SK-N-SH (cell line): ENCODE results near the gene ATP11A. TPM values are rescaled to one million over a fixed set of nuclear protein-coding genes. Genes with fewer than 3 reads are reported as not detected.

ENCODE experiments used
- CTCF ChIA-PET: fragments of 300-600, 350-600 bp; formaldehyde crosslinking; extraction: SDS; loops from one replicate; lab custom pipeline; 2021; lab: Yijun Ruan, JAX
- POLR2A ChIA-PET: fragments of 350-600 bp; sonication (Branson Sonifier 250); formaldehyde crosslinking; extraction: SDS; loops from one replicate; lab custom pipeline; 2020; ENCODE audit warnings: antibody characterized with exemption, inconsistent platforms; lab: Yijun Ruan, JAX
- DNase-seq: peaks from one replicate; pipeline ENCODE4 v3.0.0; 2012
- H2AFZ ChIP-seq: fragments of 200-600 bp; sonication (generic); 2 replicates; pipeline ENCODE4 v1.8.1; 2016; ENCODE audit warnings: antibody characterized with exemption, mild to moderate bottlenecking, low read depth
- H3F3A ChIP-seq: fragments of 200-600 bp; sonication (generic); replicated peaks from 2 replicates; pipeline ENCODE3; 2016; ENCODE audit warnings: antibody characterized with exemption, mild to moderate bottlenecking; ENCODE audit not compliant: insufficient read depth
- H3K27ac ChIP-seq, 2 experiments: fragments of 200-500 bp in 1 of 2; fragments of 200-600 bp in 1 of 2; sonication (Bioruptor generic) in 1 of 2; sonication (generic), shearing (Covaris generic) in 1 of 2; 2 replicates each; pipeline versions ENCODE4 v1.5.1 to v1.6.1; 2014 to 2016; ENCODE audit warnings: low read depth in 2 of 2, inconsistent platforms in 1 of 2, low read length in 1 of 2, mild to moderate bottlenecking in 1 of 2, mixed read lengths in 1 of 2
- H3K27me3 ChIP-seq: fragments of 200-600 bp; sonication (generic), shearing (Covaris generic); 2 replicates; pipeline ENCODE4 v1.6.1; 2016; ENCODE audit warnings: mixed run types; ENCODE audit not compliant: insufficient read depth
- H3K36me3 ChIP-seq, 2 experiments: fragments of 200-500 bp in 1 of 2; fragments of 200-600 bp in 1 of 2; sonication (Bioruptor generic) in 1 of 2; sonication (generic) in 1 of 2; replicated peaks in 1 of 2; 2 replicates each; pipeline versions ENCODE3 to v1.5.1; 2014 to 2016; ENCODE audit warnings: low read length in 1 of 2, mild to moderate bottlenecking in 1 of 2; ENCODE audit not compliant: insufficient read depth in 2 of 2, control insufficient read depth in 1 of 2
- H3K4me1 ChIP-seq, 2 experiments: fragments of 200-500 bp in 1 of 2; fragments of 200-600 bp in 1 of 2; sonication (Bioruptor generic) in 1 of 2; sonication (generic), shearing (Covaris generic) in 1 of 2; 2 replicates each; pipeline versions ENCODE4 v1.5.1 to v1.6.1; 2014 to 2016; ENCODE audit warnings: low read depth in 1 of 2, low read length in 1 of 2, mixed run types in 1 of 2; ENCODE audit not compliant: insufficient read depth in 2 of 2, control insufficient read depth in 1 of 2
- H3K4me2 ChIP-seq: fragments of 200-600 bp; sonication (generic), shearing (Covaris generic); 2 replicates; pipeline ENCODE4 v1.6.1; 2017; ENCODE audit warnings: mixed run types
- H3K4me3 ChIP-seq, 2 experiments: fragments of 200-500 bp in 1 of 2; fragments of 200-600 bp in 1 of 2; sonication (Bioruptor generic) in 1 of 2; sonication (generic), shearing (Covaris generic) in 1 of 2; 2 replicates each; pipeline versions ENCODE4 v1.5.1 to v1.8.1; 2014 to 2016; ENCODE audit warnings: low read depth in 2 of 2, inconsistent platforms in 1 of 2, low read length in 1 of 2, mild to moderate bottlenecking in 1 of 2, mixed read lengths in 1 of 2, moderate library complexity in 1 of 2
- H3K79me2 ChIP-seq: fragments of 200-600 bp; sonication (generic); 2 replicates; pipeline ENCODE4 v1.8.1; 2017; ENCODE audit warnings: mild to moderate bottlenecking; ENCODE audit not compliant: insufficient read depth
- H3K9ac ChIP-seq: fragments of 200-600 bp; sonication (generic); 2 replicates; pipeline ENCODE4 v1.6.1; 2017; ENCODE audit warnings: mixed run types
- H3K9me2 ChIP-seq: fragments of 200-600 bp; sonication (generic); 2 replicates; pipeline ENCODE4 v1.6.1; 2017; ENCODE audit warnings: mixed run types
- H3K9me3 ChIP-seq: fragments of 200-600 bp; sonication (generic); 2 replicates; pipeline ENCODE4 v1.6.1; 2017; ENCODE audit warnings: mixed run types, mild to moderate bottlenecking, moderate library complexity
- H4K20me1 ChIP-seq: fragments of 200-600 bp; sonication (generic); 2 replicates; pipeline ENCODE4 v1.6.1; 2017; ENCODE audit warnings: mild to moderate bottlenecking, mixed run types; ENCODE audit not compliant: insufficient read depth
- CHD2 ChIP-seq: fragments of 150-350 bp; IDR thresholded peaks from 2 replicates; pipeline ENCODE4 v1.6.1; 2018; ENCODE audit warnings: low read length; ENCODE audit not compliant: partially characterized antibody
- ELF1 ChIP-seq: IDR thresholded peaks from 2 replicates; pipeline ENCODE4 v1.4.0; 2012
- FOXJ3 ChIP-seq: sonication (generic); formaldehyde crosslinking; IDR thresholded peaks from 2 replicates; pipeline ENCODE4 v1.5.1; 2020; ENCODE audit warnings: mild to moderate bottlenecking, missing genetic modification reagents
- FOXM1 ChIP-seq: IDR thresholded peaks from 2 replicates; pipeline ENCODE4 v1.4.0; 2012; ENCODE audit warnings: low read depth, mild to moderate bottlenecking
- GATA2 ChIP-seq: sonication (generic); formaldehyde crosslinking; IDR thresholded peaks from 2 replicates; pipeline ENCODE4 v1.5.0; 2020; ENCODE audit warnings: mild to moderate bottlenecking, missing genetic modification reagents
- JUND ChIP-seq: IDR thresholded peaks from 2 replicates; pipeline ENCODE4 v1.4.0; 2012
- NRF1 ChIP-seq: IDR thresholded peaks from 2 replicates; pipeline ENCODE4 v1.6.1; 2012; ENCODE audit warnings: low read depth, mild to moderate bottlenecking, low read length
- POLR2AphosphoS5 ChIP-seq: IDR thresholded peaks from 2 replicates; pipeline ENCODE4 v1.6.1; 2012; ENCODE audit warnings: low read depth, low read length
- RCOR1 ChIP-seq: fragments of 150-350 bp; IDR thresholded peaks from 2 replicates; pipeline ENCODE4 v1.6.1; 2017; ENCODE audit warnings: antibody characterized with exemption, low read length
- SIN3A ChIP-seq: IDR thresholded peaks from 2 replicates; pipeline ENCODE4 v1.6.1; 2012; ENCODE audit warnings: low read depth, mild to moderate bottlenecking, low read length, moderate library complexity, borderline replicate concordance
- SMC3 ChIP-seq: IDR thresholded peaks from 2 replicates; pipeline ENCODE4 v1.6.1; 2012; ENCODE audit warnings: low read depth, low read length, improper control_type of control experiment
- YY1 ChIP-seq: IDR thresholded peaks from 2 replicates; pipeline ENCODE4 v1.4.0; 2012; ENCODE audit warnings: low read depth, mild to moderate bottlenecking
- WGBS: methylation state at CpG from one replicate; pipeline ENCODE4 v1.1.6; 2017; ENCODE audit warnings: low lambda C conversion rate; 5-methylcytosine and 5-hydroxymethylcytosine counted together
- polyA plus RNA-seq, 3 experiments: library from polyadenylated mRNA; depleted of rRNA; stranded (reverse); fragments of >200 nt; gene quantifications; 2 replicates each; pipeline ENCODE4 v1.2.3, GENCODE V29; 2012
- TF ChIP-seq, protein P1 (sequence below): fragments of 150-350 bp; IDR thresholded peaks from 2 replicates; pipeline ENCODE4 v1.6.1; 2016; ENCODE audit warnings: mild to moderate bottlenecking, low read depth, low read length
- TF ChIP-seq, protein P2 (sequence below): IDR thresholded peaks from 2 replicates; pipeline ENCODE4; 2012
- TF ChIP-seq, protein P3 (sequence below): fragments of 200-600 bp; sonication (generic); IDR thresholded peaks from 2 replicates; pipeline ENCODE4 v1.6.1; 2017; ENCODE audit warnings: antibody characterized with exemption, mild to moderate bottlenecking, moderate library complexity
- TF ChIP-seq, protein P4 (sequence below): IDR thresholded peaks from 2 replicates; pipeline ENCODE4 v1.4.0; 2012; ENCODE audit warnings: low read depth
- TF ChIP-seq, protein P5 (sequence below): IDR thresholded peaks from 2 replicates; pipeline ENCODE4 v1.6.1; 2012; ENCODE audit warnings: mild to moderate bottlenecking, low read depth, low read length, moderate library complexity

ATP11A gene
- polyA plus RNA-seq, 1 of the 3 experiments (the other 2 are of a cell fraction) = 4.1 TPM

DNA sequence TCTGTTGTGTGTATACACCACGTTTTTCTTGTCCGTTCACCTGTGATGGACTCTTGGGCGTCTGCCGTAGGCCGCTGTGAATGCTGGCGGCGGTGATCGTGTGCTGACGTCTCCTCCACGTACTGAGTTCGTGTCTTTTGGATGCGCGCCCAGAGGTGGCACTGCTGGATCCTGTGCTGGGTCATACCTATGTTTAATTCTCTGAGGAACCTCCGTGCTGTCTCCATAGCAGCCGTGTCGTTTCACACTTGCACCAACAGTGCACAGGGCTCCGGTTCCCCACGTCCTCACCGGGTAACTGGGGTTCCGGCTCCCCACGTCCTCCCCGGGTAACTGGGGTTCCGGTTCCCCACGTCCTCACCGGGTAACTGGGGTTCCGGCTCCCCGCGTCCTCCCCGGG lies 56.2 kb downstream of the ATP11A start:
- no peak overlapping the region for H3K27ac ChIP-seq
- no peak overlapping the region for H3K4me2 ChIP-seq
- no peaks in the 10 kb centered on the region for H3K9me3 ChIP-seq
- H3F3A ChIP-seq = no peaks in the 10 kb centered on the region
- H3K79me2 ChIP-seq = peaks cover 5% of the 10 kb centered on the region; the same call in 1 of the 2 replicates
- H3K36me3 ChIP-seq = no peaks in the 10 kb centered on the region
- POLR2A ChIA-PET = no interaction called here
- H4K20me1 ChIP-seq = 0 out of 2 replicates have a peak, but pooled peaks cover 5% of the 10 kb centered on the region
- H3K9me2 ChIP-seq = no peaks in the 10 kb centered on the region
- no peak overlapping the region for H2AFZ ChIP-seq
- TF ChIP-seq NRF1 = no peak
- no peak for TF ChIP-seq FOXM1
- no peak for TF ChIP-seq ELF1
- TF ChIP-seq, protein P1, sequence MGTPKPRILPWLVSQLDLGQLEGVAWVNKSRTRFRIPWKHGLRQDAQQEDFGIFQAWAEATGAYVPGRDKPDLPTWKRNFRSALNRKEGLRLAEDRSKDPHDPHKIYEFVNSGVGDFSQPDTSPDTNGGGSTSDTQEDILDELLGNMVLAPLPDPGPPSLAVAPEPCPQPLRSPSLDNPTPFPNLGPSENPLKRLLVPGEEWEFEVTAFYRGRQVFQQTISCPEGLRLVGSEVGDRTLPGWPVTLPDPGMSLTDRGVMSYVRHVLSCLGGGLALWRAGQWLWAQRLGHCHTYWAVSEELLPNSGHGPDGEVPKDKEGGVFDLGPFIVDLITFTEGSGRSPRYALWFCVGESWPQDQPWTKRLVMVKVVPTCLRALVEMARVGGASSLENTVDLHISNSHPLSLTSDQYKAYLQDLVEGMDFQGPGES = no peak
- no peak for TF ChIP-seq FOXJ3 (CRISPR knock-in tag)
- TF ChIP-seq, protein P2, sequence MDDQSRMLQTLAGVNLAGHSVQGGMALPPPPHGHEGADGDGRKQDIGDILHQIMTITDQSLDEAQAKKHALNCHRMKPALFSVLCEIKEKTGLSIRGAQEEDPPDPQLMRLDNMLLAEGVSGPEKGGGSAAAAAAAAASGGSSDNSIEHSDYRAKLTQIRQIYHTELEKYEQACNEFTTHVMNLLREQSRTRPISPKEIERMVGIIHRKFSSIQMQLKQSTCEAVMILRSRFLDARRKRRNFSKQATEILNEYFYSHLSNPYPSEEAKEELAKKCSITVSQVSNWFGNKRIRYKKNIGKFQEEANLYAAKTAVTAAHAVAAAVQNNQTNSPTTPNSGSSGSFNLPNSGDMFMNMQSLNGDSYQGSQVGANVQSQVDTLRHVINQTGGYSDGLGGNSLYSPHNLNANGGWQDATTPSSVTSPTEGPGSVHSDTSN = no peak
- TF ChIP-seq SIN3A = no peak
- TF ChIP-seq CHD2 = no peak
- no peak for TF ChIP-seq RCOR1
- no peak for TF ChIP-seq POLR2AphosphoS5
- no peak for TF ChIP-seq JUND
- TF ChIP-seq, protein P3, sequence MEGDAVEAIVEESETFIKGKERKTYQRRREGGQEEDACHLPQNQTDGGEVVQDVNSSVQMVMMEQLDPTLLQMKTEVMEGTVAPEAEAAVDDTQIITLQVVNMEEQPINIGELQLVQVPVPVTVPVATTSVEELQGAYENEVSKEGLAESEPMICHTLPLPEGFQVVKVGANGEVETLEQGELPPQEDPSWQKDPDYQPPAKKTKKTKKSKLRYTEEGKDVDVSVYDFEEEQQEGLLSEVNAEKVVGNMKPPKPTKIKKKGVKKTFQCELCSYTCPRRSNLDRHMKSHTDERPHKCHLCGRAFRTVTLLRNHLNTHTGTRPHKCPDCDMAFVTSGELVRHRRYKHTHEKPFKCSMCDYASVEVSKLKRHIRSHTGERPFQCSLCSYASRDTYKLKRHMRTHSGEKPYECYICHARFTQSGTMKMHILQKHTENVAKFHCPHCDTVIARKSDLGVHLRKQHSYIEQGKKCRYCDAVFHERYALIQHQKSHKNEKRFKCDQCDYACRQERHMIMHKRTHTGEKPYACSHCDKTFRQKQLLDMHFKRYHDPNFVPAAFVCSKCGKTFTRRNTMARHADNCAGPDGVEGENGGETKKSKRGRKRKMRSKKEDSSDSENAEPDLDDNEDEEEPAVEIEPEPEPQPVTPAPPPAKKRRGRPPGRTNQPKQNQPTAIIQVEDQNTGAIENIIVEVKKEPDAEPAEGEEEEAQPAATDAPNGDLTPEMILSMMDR = no peak
- TF ChIP-seq, protein P4, sequence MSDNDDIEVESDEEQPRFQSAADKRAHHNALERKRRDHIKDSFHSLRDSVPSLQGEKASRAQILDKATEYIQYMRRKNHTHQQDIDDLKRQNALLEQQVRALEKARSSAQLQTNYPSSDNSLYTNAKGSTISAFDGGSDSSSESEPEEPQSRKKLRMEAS = no peak
- TF ChIP-seq YY1 = no peak
- no peak for TF ChIP-seq GATA2
- TF ChIP-seq, protein P5, sequence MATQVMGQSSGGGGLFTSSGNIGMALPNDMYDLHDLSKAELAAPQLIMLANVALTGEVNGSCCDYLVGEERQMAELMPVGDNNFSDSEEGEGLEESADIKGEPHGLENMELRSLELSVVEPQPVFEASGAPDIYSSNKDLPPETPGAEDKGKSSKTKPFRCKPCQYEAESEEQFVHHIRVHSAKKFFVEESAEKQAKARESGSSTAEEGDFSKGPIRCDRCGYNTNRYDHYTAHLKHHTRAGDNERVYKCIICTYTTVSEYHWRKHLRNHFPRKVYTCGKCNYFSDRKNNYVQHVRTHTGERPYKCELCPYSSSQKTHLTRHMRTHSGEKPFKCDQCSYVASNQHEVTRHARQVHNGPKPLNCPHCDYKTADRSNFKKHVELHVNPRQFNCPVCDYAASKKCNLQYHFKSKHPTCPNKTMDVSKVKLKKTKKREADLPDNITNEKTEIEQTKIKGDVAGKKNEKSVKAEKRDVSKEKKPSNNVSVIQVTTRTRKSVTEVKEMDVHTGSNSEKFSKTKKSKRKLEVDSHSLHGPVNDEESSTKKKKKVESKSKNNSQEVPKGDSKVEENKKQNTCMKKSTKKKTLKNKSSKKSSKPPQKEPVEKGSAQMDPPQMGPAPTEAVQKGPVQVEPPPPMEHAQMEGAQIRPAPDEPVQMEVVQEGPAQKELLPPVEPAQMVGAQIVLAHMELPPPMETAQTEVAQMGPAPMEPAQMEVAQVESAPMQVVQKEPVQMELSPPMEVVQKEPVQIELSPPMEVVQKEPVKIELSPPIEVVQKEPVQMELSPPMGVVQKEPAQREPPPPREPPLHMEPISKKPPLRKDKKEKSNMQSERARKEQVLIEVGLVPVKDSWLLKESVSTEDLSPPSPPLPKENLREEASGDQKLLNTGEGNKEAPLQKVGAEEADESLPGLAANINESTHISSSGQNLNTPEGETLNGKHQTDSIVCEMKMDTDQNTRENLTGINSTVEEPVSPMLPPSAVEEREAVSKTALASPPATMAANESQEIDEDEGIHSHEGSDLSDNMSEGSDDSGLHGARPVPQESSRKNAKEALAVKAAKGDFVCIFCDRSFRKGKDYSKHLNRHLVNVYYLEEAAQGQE = no peak
- TF ChIP-seq SMC3 = no peak
- TF ChIP-seq, all 33 proteins: peak for 0
- no peak overlapping the region for H3K4me3 ChIP-seq
- no peaks in the 10 kb centered on the region for H3K27me3 ChIP-seq
- peaks cover 0 to 5% of the 10 kb centered on the region in 2 experiments; a peak in 1 of 4 replicates for H3K4me1 ChIP-seq
- no peak for DNase-seq
- 92% methylated on average over 26 of the region's 29 CpGs for WGBS
- no peak overlapping the region for H3K9ac ChIP-seq
- CTCF ChIA-PET = no interaction called here
